HepG2 (cell line): ENCODE data around the gene LRIG3.

Source experiments
- BCL6 ChIP-seq: IDR thresholded peaks from 2 replicates; pipeline ENCODE4 v1.6.1; 2016; ENCODE audit warnings: missing genetic modification reagents, missing compliant biosample characterization
- GTF2F1 ChIP-seq: fragments of 150-350 bp; IDR thresholded peaks from 2 replicates; pipeline ENCODE4 v1.6.1; 2014; ENCODE audit warnings: low read length
- KDM4B ChIP-seq: sonication (generic); formaldehyde crosslinking; IDR thresholded peaks from 2 replicates; pipeline ENCODE4 v1.4.0; 2020; ENCODE audit warnings: missing genetic modification reagents
- NFYB ChIP-seq: sonication (generic); formaldehyde crosslinking; IDR thresholded peaks from 2 replicates; pipeline ENCODE4 v1.4.0; 2020; ENCODE audit warnings: missing genetic modification reagents
- PHF8 ChIP-seq: sonication (generic); formaldehyde crosslinking; IDR thresholded peaks from 2 replicates; pipeline ENCODE4 v1.5.0; 2020; ENCODE audit warnings: missing genetic modification reagents
- PREB ChIP-seq: sonication (generic); formaldehyde crosslinking; IDR thresholded peaks from 2 replicates; pipeline ENCODE4 v1.4.0; 2020; ENCODE audit warnings: missing genetic modification reagents
- ZFP41 ChIP-seq: sonication (generic); formaldehyde crosslinking; IDR thresholded peaks from 2 replicates; pipeline ENCODE4 v1.4.0; 2020; ENCODE audit warnings: mild to moderate bottlenecking, missing genetic modification reagents, borderline replicate concordance
- TF ChIP-seq, protein P1 (sequence below): sonication (generic); formaldehyde crosslinking; IDR thresholded peaks from 2 replicates; pipeline ENCODE4 v1.5.0; 2020; ENCODE audit warnings: mild to moderate bottlenecking, missing genetic modification reagents, moderate library complexity
- TF ChIP-seq, protein P2 (sequence below): IDR thresholded peaks from 2 replicates; pipeline ENCODE4 v1.6.1; 2016

DNA sequence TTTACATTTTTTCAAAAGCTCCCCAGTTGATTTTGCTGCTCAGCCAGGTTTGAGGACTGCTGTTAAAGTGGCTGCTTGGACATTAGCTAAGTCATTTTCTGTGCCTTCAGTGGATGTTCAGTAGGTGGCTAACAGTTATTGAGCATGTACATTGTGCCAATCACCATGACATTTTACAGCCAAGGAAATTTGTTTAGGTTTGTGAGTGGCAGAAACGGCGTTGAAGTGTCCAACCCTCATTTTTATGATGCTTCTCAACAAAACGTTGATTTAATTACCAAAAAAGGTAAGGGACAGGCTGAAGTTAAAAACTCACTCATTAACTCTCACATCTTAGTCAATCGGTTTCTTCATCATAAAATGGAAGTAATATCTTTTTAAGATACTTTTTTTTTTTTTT is 37.0 kb upstream of the LRIG3 start:
- TF ChIP-seq, protein P1, sequence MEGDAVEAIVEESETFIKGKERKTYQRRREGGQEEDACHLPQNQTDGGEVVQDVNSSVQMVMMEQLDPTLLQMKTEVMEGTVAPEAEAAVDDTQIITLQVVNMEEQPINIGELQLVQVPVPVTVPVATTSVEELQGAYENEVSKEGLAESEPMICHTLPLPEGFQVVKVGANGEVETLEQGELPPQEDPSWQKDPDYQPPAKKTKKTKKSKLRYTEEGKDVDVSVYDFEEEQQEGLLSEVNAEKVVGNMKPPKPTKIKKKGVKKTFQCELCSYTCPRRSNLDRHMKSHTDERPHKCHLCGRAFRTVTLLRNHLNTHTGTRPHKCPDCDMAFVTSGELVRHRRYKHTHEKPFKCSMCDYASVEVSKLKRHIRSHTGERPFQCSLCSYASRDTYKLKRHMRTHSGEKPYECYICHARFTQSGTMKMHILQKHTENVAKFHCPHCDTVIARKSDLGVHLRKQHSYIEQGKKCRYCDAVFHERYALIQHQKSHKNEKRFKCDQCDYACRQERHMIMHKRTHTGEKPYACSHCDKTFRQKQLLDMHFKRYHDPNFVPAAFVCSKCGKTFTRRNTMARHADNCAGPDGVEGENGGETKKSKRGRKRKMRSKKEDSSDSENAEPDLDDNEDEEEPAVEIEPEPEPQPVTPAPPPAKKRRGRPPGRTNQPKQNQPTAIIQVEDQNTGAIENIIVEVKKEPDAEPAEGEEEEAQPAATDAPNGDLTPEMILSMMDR (CRISPR knock-in tag): no peak
- TF ChIP-seq KDM4B (CRISPR knock-in tag): no peak
- no peak for TF ChIP-seq PREB (CRISPR knock-in tag)
- no peak for TF ChIP-seq GTF2F1
- TF ChIP-seq ZFP41: no peak
- TF ChIP-seq, protein P2, sequence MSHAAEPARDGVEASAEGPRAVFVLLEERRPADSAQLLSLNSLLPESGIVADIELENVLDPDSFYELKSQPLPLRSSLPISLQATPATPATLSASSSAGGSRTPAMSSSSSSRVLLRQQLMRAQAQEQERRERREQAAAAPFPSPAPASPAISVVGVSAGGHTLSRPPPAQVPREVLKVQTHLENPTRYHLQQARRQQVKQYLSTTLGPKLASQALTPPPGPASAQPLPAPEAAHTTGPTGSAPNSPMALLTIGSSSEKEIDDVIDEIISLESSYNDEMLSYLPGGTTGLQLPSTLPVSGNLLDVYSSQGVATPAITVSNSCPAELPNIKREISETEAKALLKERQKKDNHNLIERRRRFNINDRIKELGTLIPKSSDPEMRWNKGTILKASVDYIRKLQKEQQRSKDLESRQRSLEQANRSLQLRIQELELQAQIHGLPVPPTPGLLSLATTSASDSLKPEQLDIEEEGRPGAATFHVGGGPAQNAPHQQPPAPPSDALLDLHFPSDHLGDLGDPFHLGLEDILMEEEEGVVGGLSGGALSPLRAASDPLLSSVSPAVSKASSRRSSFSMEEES: no peak
- TF ChIP-seq BCL6 (CRISPR knock-in tag): no peak
- no peak for TF ChIP-seq NFYB (CRISPR knock-in tag)
- no peak for TF ChIP-seq PHF8 (CRISPR knock-in tag)
